Measurements from ENCODE around the gene RSBN1L.
A peak's percentile ranks its signal among the peaks of the same experiment; 100 is the strongest.
"Not testable (repeated sequence)": the region's sequence is repeated elsewhere in the genome, so short reads cannot be mapped to it uniquely, and the experiment has no call there.

RSBN1L gene

DNA sequence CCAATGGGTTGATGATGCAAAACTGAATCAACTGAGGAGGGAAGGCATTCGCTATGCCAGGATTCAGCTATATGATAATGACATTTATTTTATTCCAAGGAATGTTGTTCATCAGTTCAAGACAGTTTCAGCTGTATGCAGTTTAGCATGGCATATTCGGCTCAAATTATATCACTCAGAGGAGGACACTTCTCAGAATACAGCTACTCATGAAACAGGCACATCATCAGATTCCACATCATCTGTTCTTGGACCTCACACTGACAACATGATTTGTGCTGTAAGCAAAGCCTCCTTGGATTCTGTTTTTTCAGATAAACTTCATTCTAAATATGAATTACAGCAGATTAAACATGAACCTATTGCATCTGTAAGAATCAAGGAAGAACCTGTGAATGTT is 82.3 kb downstream of the RSBN1L start:
- no peak for DNase-seq

DNA sequence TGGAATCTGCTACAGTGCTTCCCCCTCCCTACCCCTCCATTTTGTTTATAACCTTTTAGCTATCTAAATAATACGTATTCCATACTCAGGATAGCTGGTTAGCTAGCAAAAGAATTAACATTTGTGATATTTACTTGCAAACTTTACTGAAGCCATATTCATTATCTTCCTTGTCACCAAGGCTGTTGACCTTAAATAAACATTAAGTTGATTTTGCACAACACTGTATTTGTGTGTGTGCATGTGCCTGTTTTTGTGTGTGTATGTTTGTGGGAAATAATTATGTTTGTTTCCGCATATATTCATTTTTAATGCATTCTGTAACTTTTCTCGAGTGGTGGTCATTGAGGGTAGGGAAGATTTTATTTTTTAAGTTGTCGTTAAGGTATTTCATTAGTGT is 86.1 kb downstream of the RSBN1L start:
- no peak for DNase-seq

DNA sequence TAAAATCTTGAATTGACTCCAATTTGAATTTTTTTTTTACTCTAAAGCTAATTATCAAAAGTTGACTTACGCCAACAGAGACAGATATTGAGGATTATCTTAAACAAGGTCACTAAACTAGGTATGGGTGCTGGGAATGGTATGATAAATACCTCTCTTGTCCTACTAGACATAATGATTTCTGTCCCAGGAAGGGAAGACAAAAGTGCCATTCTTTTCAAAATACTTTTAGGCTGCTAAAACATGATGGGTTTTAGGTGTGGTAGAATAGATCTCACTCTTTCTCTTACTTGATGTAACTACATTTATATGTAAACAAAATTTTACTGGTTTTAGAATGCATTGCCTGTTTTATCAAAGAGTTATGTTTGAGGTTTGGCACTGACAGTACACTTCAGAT is 86.9 kb downstream of the RSBN1L start:
- no peak for DNase-seq

DNA sequence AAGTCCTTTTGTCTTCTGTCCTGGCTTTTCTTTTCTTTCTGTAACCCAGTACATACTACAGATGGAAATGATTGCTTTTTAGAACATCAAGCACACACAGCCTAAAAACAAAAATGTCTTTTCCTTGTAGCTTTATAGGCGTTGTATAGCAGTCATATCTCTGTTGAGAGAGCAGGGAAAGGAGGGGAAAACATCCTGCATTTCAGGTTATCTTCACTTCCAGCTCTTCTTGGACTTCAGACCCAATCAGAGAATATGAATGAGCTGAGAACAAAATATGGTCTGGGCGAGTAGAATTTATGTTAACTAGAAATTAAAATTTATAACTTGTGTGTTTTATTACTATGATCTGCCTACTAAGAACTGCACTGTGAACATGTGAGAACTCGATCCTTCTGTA is 87.3 kb downstream of the RSBN1L start:
- no peak for DNase-seq

DNA sequence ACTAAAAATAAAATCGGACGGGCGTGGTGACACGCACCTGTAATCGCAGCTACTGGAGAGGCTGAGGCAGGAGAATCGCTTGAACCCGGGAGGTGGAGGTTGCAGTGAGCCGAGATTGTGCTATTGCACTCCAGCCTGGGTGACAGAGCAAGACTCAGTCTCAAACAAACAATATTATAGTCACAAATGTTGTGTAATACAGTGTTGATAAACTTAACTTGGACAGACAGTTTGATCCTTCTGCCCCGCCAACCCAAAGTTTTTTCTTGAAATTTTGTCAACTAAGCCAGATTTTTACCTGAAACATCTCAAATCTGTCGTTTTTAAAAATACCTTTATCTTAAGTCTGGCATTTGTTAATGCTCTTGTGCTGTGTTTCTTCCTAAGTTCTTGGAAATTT is 88.2 kb downstream of the RSBN1L start:
- not testable (repeated sequence) for DNase-seq

DNA sequence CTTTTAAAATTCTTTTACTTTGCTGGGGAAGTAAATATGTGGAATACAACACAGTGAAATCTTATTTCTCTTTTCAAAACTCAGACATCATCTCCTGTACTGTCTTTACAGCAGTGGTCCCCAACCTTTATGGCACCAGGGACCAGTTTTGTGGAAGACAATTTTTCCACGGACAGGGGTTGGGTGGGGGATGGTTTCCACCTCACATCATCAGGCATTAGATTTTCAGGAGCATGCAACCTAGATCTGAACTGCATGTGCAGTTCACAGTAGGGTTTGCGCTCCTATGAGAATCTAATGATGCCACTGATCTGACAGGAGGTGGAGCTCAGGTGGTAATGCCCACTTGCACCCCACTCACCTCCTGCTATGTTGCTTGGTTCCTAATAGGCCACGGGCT is 89.8 kb downstream of the RSBN1L start:
- DNase-seq = no peak

DNA sequence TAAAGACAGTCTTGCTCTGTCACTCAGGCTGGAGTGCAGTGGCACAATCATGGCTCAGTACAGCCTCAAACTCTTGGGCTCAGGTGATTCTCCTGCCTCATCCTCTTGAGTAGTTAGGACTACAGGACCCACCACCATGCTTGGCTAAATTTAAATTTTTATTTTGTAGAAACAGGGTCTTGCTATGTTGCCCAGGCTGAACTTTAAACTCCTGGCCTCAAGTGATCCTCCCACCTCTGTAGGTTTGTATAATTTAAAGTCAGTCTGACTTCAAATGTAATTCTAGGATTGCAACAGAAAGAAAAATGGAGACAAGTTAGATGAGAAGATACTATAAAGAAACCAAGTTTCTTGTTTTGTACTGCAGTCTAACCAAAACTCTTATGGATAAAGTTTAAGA is 90.5 kb downstream of the RSBN1L start:
- no peak for DNase-seq

DNA sequence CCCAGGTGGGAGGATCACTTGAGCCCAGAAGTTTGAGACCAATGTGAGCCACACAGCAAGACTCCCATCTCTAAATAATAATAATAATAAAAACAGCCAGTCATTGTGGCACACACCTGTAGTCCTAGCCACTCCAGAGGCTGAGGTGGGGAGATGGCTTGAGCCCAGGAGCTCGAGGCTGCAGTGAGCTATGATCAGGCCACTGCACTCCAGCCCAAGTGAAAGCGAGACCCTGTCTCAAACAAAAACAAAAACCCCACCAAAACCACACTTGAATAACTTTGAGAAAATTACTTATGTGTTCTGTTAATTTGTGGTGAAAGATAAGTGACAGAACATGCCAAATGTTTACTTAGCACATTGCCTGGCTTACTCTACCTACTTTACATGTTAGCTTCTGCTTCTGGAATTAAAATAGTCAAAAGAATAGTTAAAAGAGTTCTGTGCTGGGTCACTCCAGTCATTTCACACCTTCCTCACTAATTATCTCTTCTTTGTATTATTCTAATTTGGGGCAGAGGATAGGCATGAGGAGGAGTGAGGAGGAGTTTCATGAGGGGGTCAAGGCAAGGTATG is 92.2 kb downstream of the RSBN1L start:
- DNase-seq = no peak

DNA sequence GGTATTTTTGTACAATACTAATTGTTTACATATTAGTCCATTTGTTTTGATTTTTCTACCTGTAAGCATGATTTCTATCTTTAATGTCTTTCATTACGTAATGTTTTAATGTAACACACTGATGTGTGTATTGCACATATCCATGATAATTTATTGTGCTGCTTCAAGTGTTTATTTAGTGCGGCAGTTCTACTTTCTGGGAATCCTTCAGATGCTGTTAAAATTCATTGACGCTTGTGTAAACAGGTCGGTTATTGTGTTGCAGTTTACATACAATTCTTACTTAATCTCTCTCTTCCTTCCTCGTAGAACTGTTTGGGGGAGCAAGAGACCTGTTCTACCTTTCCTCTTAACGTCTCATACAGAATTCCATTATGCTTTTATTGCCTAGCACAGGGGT is 95.1 kb downstream of the RSBN1L start:
- DNase-seq = no peak

DNA sequence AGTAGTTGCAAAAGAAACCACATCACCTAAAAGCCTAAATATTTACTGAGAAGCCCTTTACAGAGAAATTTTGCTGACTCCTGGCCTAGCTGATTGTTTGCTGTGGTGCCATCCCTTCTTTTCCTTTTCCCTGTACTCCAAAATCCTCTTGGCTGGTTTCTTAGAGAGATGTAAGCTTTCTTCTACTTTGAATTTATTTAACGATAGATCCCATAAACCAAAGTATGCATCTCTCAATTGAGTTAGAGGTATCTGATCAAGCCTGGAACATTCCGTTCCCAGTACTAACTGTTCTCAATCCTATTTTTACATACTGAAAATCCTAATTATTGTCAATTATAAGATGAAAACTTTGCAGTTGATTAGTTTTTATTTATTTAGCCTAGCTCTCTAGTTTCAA is 95.7 kb downstream of the RSBN1L start:
- DNase-seq = no peak

DNA sequence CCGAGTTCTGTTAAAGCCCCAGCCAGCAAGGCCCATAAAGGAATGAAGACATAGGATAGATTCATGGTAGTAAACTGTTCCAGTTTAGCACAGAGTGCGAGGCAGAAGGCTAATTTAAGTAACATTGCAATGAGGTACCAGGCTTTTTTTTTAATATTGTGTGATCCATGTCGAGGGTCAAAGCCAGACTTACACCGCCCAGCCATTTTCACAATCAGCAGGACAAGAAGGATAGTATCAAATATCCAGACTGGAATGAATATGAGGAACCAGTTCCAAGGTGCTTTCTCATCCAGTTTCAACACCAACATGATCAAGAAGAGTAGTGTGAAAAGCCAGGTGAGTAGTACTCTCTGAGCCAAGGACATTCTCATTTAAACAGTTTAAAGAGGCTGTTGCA is 97.7 kb downstream of the RSBN1L start:
- DNase-seq = no peak

DNA sequence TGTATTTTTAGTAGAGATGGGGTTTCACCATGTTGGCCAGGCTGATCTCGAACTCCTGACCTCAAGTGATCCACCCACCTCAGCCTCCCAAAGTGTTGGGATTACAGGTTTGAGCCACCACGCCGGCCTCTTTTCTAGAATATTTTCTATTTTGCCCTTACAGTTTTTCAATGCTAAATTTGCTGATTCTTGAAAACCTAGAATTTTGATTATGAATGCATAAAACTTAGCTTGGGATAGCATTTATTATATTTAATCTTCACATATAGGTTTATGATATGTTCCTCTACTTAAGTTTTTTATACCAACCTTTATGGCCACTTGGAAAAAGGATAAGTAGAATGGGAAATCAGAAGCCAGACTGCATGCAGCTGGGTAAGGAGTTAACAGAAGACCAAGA is 99.8 kb downstream of the RSBN1L start:
- no peak for DNase-seq

DNA sequence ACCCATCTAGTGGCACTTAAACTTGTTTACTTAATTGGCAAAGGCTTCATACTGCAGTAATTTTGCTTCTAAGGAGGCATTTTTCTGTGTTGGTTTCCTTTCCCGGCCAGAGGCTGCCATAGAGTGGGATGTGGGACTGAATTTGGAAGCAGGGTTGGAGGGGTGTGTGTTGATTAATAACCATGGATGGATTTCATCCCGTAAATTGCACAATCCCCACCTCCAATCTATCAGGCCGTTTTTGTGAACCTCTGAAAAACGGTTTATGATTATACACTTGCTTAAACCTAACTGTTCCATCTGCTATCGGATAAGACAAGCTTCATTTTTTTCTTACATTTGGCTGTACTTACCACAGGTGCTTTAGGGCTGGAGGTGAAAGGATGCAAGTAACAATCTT is 100.7 kb downstream of the RSBN1L start:
- DNase-seq = no peak

DNA sequence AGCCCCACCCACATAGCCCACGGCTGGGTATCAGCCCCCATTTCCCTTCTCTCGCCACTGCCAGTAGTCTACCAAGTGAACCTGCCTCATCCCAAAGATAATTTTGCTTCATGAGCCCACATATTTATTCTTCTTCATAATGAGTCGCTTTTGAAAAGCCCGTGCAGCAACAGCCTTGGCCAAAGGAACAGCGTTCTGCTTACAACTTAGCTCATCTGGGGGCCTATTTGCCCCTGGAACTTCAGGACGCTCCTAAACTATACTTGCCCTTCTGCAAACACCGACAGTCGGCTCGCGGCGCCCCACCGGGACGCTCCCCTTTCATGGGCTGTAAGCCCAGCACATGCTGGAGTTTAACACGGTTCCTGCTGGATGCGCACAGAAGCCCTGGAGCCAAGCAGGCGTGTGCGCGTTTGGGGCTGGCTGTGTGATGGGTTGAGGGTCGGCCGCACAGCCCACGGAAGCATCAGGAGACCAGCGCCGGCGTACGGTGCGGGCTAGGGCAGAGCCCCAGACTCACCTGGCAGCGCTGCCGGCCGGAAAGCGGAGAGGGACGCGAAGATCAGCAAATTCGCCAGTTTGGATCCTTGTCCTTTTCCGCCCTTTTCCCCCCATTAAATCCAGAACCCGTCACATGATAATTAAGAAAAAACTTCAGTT is 101.6 kb downstream of the RSBN1L start:
- no peak for DNase-seq

DNA sequence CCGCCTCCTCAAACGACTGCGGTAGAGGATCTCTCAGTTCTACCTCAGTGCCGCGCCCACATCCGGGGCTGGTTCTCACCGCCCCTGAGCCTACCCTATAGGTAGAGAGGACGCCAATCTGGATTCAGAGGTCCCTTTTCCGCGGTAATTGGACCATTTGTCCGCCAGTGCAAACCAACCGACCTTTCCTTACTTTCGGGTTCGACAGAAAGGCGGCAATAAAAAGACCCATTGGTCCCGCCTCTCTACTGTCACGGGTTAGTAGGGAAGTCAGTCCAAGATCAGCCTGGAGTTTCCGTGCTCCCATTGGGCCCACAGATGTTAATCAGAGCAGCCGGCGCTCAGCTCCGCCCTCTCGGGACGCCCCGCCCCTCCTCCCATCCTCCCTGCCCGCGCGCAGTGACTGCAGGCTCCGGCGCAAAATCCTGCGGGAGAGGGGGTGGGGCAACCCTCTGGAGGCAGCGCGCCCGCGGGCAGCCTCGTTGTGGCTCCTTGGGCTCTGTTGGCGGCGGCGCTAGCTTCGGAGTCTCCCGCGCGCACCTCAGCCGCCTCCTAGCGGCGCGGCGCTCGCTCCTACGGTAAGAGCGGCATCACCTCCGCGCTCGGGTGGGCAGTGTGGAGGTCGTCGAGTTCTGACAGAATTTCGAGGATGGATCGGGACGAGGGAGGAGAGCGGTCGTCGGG is 102.3 kb downstream of the RSBN1L start, which contains the start of the genes PHTF2 and TMEM60:
TSS of gene PHTF2 (plus strand) at position 380 of the 684 bp plus-strand sequence.
TSS of gene TMEM60 (minus strand) at position 41 of the 684 bp plus-strand sequence. CDS start 4,061 bp downstream, outside the sequence.
- peak; percentile 87 for DNase-seq

DNA sequence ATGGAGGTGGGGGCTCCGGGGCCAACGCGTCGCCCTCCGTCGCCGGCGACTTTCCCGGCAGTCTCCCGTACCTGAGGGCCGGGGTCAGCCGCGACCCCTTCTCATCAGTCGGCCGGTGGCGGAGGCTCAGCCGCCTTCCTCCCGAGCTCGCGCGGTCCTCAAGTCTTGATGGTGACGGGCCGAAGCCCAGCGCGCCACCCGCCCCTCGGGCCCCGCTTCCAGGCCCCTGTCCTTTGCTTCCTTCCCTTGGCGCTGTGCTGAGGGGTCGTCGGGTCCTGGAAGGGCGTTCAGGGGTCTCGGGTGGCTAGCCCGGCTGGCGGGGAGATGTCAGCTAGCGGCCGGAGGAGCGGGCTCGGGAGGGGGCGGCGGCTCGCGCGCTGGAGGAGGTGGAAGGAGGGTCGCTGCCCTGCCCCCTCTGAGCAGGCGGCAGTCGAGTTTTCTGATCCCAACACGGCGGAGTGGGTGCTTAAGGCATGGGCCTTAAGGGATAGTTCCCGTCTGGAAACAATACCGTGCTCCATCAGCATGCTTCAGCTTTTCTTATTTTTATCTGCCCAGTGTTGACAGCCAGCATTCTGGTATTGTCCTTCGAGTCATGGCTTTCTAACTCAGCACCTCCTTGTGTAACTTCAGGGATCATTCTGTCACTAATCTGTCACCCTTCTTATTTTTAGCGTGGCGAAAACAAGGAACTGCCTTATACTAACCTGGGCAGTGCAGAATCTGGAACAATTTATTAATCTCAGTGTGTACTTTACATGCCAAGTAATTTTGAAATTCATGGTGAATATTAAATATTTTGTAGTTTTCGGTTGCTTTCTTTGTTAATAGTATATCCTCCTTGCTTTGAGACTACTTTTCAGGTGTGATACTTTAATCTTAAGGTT is 103.1 kb downstream of the RSBN1L start:
- peak; percentile 32 for DNase-seq

DNA sequence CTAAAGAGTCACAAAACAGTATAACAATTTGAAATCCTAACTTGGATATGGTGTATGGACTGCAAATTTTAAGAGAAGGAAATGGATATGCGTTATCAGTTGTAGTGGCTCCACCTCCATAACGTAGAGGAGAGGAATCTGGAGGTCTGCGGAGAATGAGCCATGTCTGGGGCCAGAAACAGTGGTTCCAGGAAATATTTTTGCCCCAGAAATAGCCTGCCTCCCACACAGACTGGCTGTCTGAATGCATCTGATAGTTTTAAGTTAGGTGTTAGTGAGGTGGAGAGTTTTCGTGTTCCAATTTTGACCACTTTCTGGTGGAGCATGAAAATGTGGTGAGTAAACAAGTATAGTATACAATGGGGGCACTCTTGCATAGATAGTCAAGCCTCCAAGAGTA is 103.9 kb downstream of the RSBN1L start:
- DNase-seq = no peak

DNA sequence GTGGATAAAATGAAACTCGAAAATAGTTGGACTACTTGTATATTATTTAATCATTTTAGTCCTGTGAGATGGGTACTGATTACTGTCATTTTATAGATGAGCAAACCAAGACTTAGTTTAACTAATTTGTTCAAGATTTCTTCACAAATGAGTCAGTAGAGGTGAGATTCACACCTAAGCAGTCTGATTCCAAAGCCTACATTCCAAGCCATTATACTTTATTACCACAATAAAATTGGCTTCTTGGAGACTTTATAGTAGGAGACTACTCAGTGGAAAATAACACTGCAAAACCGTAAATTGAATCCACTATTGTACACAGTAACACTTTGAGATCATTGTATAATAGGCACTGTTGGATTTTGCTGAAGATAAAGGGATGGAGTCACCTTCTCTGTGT is 104.5 kb downstream of the RSBN1L start:
- no peak for DNase-seq

DNA sequence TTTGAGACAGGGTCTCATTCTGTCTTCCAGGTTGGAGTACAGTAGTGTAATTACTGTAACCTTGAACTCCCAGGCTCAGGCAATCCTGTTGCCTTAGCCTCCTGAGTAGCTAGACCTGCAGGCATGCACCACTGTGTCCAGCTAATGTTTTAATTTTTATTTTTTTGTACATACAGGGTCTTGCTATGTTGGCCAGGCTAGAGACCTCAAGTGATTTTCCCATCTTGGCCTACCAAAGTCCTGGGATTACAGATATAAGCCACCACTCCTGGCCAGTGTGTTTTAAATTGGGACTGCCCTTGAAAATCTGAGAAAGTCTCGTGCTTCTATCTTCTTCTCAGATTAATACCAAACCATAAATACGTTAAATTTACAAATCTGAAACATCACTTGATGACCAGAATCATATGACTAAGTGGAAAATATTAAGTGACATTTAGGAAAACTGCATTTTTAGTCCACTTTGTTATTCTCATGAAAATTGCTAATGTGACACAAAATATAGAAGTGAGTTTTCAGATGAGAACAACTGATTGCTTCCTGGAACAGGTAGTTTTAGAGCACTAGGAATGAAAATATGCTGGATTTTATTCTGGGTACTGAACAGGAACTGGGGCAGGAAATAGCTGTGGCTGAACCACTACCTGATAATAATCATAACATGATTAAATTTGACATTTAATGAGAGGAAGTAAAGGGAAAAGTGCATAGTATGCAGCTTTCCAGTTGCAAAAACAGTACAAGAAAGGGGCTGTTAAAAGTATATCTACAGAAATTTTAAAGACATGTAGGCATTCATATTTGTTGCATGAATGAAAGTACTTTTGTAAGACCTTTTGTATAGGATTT is 106.5 kb downstream of the RSBN1L start:
- DNase-seq = no peak

DNA sequence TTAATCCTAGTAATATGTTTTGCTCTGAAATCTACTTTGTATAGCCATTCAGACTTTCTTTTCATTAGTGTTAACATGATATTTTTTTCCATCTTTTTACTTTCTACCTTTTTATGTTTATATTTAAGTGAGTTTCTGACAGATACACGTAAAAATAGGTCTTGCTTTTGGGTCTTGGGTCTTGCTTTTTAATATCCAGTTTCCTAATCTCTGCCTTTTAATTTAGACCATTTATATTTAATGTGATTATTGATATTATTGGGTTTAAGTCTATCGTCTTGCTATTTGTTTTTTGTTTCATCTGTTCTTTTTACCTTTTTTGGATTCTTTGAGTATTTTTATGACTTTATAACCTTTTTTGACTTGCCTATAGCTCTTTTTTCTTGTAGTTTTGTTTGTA is 110.2 kb downstream of the RSBN1L start:
- DNase-seq = no peak

DNA sequence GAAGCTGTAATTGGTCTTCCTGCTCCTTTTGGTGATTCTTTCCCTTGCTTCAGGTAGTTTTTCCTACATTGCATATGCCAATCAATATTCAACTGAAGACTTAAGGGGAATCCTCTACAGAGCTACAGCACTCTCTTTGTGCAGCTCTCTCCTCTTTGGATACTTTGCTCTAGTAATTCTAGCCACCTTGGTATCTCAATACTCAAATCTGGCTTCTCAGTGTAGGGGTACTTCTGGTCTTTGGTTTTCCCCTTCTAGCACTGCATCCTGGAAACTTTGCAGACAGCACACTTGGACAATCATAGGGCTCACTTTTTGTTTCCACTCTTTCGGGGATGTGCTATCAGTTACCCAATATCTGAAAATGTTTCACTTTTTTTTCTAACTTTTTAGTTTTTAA is 112.3 kb downstream of the RSBN1L start:
- DNase-seq = no peak

DNA sequence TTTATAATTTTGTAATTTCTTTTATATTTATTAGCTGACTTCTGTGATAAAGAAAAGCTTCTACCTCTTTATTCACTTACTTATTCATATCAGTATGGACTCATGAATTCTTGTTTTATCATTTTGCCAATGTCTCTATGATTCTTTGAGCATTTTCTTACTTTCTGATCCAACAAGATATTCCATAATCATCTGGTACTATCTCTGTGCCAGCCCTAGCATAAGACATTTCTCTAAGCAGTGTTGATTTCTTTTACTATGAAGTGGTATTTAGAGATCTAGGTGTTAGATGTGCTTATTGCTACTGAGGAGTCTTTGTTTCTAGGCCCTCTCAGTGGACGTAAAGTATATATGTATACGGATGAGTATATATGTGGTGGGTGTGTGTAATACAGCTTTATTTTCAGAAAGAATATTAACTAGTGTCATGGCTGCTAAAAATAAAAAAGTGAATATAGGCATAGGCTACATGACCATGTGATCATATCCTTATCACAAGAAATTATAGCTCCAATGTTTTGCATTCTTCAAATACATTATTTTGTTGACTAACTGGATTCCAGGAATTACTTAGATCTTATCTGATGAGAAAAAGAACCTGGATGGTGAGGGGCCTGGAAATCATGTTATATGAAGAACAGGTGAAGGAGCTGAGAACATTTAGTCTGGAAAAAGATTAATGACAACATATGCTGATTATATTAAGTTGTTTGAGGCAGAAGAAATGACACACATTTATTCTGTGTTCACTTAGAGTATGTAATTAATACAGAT is 115.4 kb downstream of the RSBN1L start:
- DNase-seq = no peak

All from activated CD8-positive, alpha-beta memory T cell treated with anti-CD3 and anti-CD28 coated beads, Interleukin-2, amount 50 U/mL, for 4 hours (primary cell).